GM21529 (cell line): ENCODE data around the gene MYD88.
"Not testable (repeated sequence)": the region's sequence is repeated elsewhere in the genome, so short reads cannot be mapped to it uniquely, and the experiment has no call there.

Source experiments
- ATAC-seq: cut with Tn5 transposase; IDR thresholded peaks from one replicate; pipeline ENCODE4 v1.9.1; 2021; ENCODE audit not compliant: unreplicated experiment

Gene MYD88

GRCh38 chr3:38124324-38125122, 13.9 kb upstream of the MYD88 start:
- no peak for ATAC-seq

GRCh38 chr3:38125305-38126120, 12.9 kb upstream of the MYD88 start:
- ATAC-seq = no peak

- no peak for ATAC-seq
Observed at GRCh38 chr3:38126121-38126892, 12.2 kb upstream of the MYD88 start.

GRCh38 chr3:38127611-38128302, 10.7 kb upstream of the MYD88 start:
- no peak for ATAC-seq

GRCh38 chr3:38128303-38128655, 10.2 kb upstream of the MYD88 start:
- no peak for ATAC-seq

GRCh38 chr3:38129058-38129457, 9.4 kb upstream of the MYD88 start:
- ATAC-seq = no peak

GRCh38 chr3:38130631-38131065, 7.8 kb upstream of the MYD88 start:
- ATAC-seq = no peak

GRCh38 chr3:38131621-38132369, 6.7 kb upstream of the MYD88 start:
- ATAC-seq = no peak

GRCh38 chr3:38133209-38133556, 5.3 kb upstream of the MYD88 start:
- ATAC-seq = no peak

- ATAC-seq = no peak
Observed at GRCh38 chr3:38133557-38134405, 4.7 kb upstream of the MYD88 start.

- not testable (repeated sequence) for ATAC-seq
Observed at GRCh38 chr3:38134517-38135143, 3.8 kb upstream of the MYD88 start.

GRCh38 chr3:38135621-38136277, 2.7 kb upstream of the MYD88 start:
- not testable (repeated sequence) for ATAC-seq

GRCh38 chr3:38136393-38136776, 2.1 kb upstream of the MYD88 start:
- ATAC-seq = peak; percentile 12

GRCh38 chr3:38136777-38137614, 1.5 kb upstream of the MYD88 start, which contains the start of gene ACAA1:
ACAA1 (minus strand) TSS chr3:38137127; CDS start chr3:38137035, 92 bp downstream.
- peak; percentile 87 for ATAC-seq

GRCh38 chr3:38137615-38138348, 679 bp upstream of the MYD88 start:
- no peak for ATAC-seq

- ATAC-seq = no peak
Observed at GRCh38 chr3:38139191-38139590, 730 bp downstream of the MYD88 start.

- ATAC-seq = no peak
Observed at GRCh38 chr3:38139652-38140051, 1.2 kb downstream of the MYD88 start.
